Pancreas (tissue), 10 donors: Measurements from ENCODE around the gene POPDC2. TPM values are rescaled to one million over a fixed set of nuclear protein-coding genes. Genes with fewer than 3 reads are reported as not detected.

Experiments
- ATAC-seq, 4 donors: fragments of 200-7000 bp; cut with Tn5 transposase; one replicate each; pipeline versions ENCODE4 v1.8.0 to v1.9.1; 2020; ENCODE audit warnings: mild to moderate bottlenecking in 4 of 4, moderate library complexity in 4 of 4
- DNase-seq, 6 donors: peaks; one replicate each; pipeline ENCODE4 v3.0.0-alpha.2; 2020
- FAIRE-seq: peaks from 2 replicates; lab custom pipeline; 2012; peaks lifted over from hg19 to GRCh38; lab: Jason Lieb, UNC
- H3K27ac ChIP-seq, 4 donors: fragments of 200-600 bp; sonication (generic); 1 replicate in 3 of 4; 2 replicates in 1 of 4; pipeline versions ENCODE4 v1.5.0 to v1.8.0; 2020
- H3K27me3 ChIP-seq, 4 donors: fragments of 200-600 bp; one replicate each; pipeline ENCODE4 v1.8.0; 2021
- H3K36me3 ChIP-seq, 3 donors: fragments of 200-600 bp; sonication (generic) in 1 of 3; one replicate each; pipeline versions ENCODE4 v1.5.0 to v1.8.0; 2020 to 2021
- H3K4me1 ChIP-seq, 3 donors: fragments of 200-600 bp; one replicate each; pipeline ENCODE4 v1.8.0; 2021
- H3K4me3 ChIP-seq, 4 donors: fragments of 200-600 bp; sonication (generic) in 2 of 4; one replicate each; pipeline versions ENCODE4 v1.5.0 to v1.8.0; 2020 to 2021
- H3K9me3 ChIP-seq, 4 donors: fragments of 200-600 bp; one replicate each; pipeline ENCODE4 v1.8.0; 2021
- WGBS, 2 donors: extraction: QIAGEN DNeasy Blood & Tissue Kit; methylation state at CpG; one replicate each; pipeline ENCODE4 v1.1.7; 2013; 5-methylcytosine and 5-hydroxymethylcytosine counted together
- intact Hi-C, 3 donors: fragments of 100-400 bp; cut with DNase I; formaldehyde crosslinking; loops; one replicate each; pipeline versions ENCODE4 v1.11.1 to v1.14.2; 2022
- polyA plus RNA-seq, 2 donors: library from polyadenylated mRNA; stranded (reverse); fragments of 200-250 nt; gene quantifications; one replicate each; pipeline ENCODE4 v1.2.3, GENCODE V29; 2013
- total RNA-seq, 6 donors: library from RNA; stranded (reverse); fragmentation: NEBNext Ultra II Directional in 4 of 6; extraction: Animal tissue kit (Norgen Biotek cat#: 25700) in 4 of 6; gene quantifications; one replicate each; pipeline versions ENCODE4 v1.2.1 to v1.2.4, GENCODE V29; 2021 to 2023
- TF ChIP-seq, protein P1 (sequence below), 4 donors: fragments of 200-600 bp; sonication (generic) in 3 of 4; IDR thresholded peaks; one replicate each; pipeline versions ENCODE4 v1.5.0 to v1.8.0; 2021; ENCODE audit warnings: antibody characterized with exemption in 4 of 4
- donor health status: healthy with polysubstance abuse.
- donor health status: DM: no; HTN: no; CAD: no; lungs with moderate emphysema.
- donor health status: DM: no; HTN: no; CAD: no.
- donor health status: control.
- donor health status: control.
- donor health status: Bipolar disorder and iron deficiency.
- donor health status: DM: yes; HTN: yes; CAD: no.
- donor health status: DM: no; HTN: no; CAD: no.
- donor health status: DM: no; HTN: no; CAD: no.
- donor health status: DM: yes; HTN: yes; CAD: no.

POPDC2 gene
- total and polyA plus RNA-seq, 8 donors = 0.52 to 6.7 (median 1.3) TPM

DNA sequence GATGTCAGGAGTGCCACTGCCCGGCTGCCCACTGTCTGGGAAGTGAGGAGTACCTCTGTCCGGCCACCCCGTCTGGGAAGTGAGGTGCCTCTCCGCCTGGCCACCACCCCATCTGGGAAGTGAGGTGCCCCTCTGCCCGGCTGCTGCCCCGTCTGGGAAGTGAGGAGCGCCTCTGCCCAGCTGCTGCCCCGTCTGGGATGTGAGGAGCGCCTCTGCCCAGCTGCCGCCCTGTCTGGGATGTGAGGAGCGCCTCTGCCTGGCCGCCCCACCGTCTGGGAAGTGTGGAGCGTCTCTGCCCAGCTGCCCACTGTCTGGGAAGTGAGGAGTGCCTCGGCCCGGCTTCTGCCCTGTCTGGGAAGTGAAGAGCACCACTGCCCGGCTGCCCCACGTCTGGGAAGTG, 13.5 kb upstream of the POPDC2 start:
- DNase-seq = peak in 2 of 6 donors; percentile 31 to 61
- ATAC-seq = no peak
- H3K36me3 ChIP-seq = peaks cover 0 to 9% (median 0%) of the 10 kb centered on the region in 3 donors
- no peaks in the 10 kb centered on the region for H3K9me3 ChIP-seq
- 97% methylated on average over 18 of the region's 18 CpGs for WGBS, 2 donors
- intact Hi-C loops = no loop called here
- TF ChIP-seq, protein P1, sequence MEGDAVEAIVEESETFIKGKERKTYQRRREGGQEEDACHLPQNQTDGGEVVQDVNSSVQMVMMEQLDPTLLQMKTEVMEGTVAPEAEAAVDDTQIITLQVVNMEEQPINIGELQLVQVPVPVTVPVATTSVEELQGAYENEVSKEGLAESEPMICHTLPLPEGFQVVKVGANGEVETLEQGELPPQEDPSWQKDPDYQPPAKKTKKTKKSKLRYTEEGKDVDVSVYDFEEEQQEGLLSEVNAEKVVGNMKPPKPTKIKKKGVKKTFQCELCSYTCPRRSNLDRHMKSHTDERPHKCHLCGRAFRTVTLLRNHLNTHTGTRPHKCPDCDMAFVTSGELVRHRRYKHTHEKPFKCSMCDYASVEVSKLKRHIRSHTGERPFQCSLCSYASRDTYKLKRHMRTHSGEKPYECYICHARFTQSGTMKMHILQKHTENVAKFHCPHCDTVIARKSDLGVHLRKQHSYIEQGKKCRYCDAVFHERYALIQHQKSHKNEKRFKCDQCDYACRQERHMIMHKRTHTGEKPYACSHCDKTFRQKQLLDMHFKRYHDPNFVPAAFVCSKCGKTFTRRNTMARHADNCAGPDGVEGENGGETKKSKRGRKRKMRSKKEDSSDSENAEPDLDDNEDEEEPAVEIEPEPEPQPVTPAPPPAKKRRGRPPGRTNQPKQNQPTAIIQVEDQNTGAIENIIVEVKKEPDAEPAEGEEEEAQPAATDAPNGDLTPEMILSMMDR (IDR thresholded peaks at IDR 0.05) = no peak
- no peak for FAIRE-seq
- H3K27ac ChIP-seq = no peak overlapping the region
- peaks cover 5 to 16% (median 13%) of the 10 kb centered on the region in 3 donors for H3K4me1 ChIP-seq
- H3K4me3 ChIP-seq = no peak overlapping the region
- H3K27me3 ChIP-seq = no peaks in the 10 kb centered on the region

DNA sequence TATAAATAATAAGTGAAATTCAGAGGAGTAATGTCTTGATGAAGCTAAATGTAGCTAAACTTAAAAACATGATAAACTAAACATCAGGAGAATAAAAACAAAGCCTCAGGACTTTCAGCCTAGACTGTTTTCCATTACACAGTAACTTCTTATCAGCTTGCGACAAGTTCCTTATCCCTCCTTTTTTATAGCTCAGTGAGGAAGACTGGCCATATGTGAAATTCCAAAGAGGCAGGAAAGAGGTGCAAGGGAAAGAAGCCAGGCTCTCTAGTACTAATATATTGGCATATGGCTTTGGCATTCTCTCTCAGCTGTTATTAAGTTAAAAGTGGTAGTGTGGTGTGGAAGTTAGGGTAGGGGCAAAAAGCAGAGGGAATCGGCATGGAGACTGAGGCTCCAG, 12.4 kb upstream of the POPDC2 start:
- WGBS, 2 donors = 64 to 68% methylated on average over 2 of the region's 2 CpGs
- Histone ChIP-seq H3K4me3 (no peak overlapping the region), H3K27me3 (no peaks in the 10 kb centered on the region), H3K27ac (no peak overlapping the region), H3K4me1 (peaks cover 5 to 13% (median 13%) of the 10 kb centered on the region in 3 donors), H3K36me3 (peaks cover 0 to 16% (median 0%) of the 10 kb centered on the region in 3 donors), H3K9me3 (no peaks in the 10 kb centered on the region)
- DNase-seq (no peak), FAIRE-seq (no peak), ATAC-seq (no peak)
- intact Hi-C loops = no loop called here
- TF ChIP-seq, protein P1 (IDR thresholded peaks at IDR 0.05) = no peak

DNA sequence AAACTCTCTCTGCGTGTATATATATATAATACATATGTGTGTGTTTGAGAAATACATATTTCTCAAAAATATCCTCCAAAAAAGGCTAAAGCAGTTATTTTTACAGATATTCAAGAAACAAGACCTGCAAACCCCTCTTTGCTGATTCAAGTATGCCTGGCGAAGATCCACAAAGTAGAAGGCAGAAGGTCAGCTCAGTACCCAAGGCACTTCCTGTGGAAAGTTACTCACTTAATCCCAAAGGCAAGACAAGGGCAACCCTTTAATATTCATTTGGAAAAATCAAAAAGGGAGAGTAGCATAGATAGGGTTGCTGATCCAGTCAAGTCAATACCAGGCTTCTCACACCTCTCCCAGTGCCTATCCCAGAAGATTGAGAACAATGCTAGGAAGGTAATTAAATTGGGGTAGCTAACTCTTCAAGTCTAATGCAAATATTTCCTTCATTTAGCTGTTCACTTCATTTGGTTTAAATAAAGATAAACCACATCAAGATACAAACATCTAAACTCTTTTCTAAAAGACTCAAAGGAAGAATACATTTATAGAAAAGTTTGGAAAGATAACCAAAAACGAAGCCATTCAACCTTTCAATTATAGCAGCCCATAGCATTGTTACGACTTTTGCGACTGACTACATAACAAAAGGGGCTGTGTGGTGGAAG, 9.6 kb upstream of the POPDC2 start:
- Histone ChIP-seq H3K9me3 (no peaks in the 10 kb centered on the region), H3K36me3 (peaks cover 0 to 16% (median 0%) of the 10 kb centered on the region in 3 donors), H3K4me3 (no peak overlapping the region), H3K27ac (no peak overlapping the region), H3K27me3 (no peaks in the 10 kb centered on the region), H3K4me1 (no peaks in the 10 kb centered on the region)
- TF ChIP-seq, protein P1 (IDR thresholded peaks at IDR 0.05) = no peak
- no peak for DNase-seq
- 93 to 94% methylated on average over 5 of the region's 5 CpGs for WGBS, 2 donors
- no peak for FAIRE-seq
- intact Hi-C loops = no loop called here
- ATAC-seq = no peak

DNA sequence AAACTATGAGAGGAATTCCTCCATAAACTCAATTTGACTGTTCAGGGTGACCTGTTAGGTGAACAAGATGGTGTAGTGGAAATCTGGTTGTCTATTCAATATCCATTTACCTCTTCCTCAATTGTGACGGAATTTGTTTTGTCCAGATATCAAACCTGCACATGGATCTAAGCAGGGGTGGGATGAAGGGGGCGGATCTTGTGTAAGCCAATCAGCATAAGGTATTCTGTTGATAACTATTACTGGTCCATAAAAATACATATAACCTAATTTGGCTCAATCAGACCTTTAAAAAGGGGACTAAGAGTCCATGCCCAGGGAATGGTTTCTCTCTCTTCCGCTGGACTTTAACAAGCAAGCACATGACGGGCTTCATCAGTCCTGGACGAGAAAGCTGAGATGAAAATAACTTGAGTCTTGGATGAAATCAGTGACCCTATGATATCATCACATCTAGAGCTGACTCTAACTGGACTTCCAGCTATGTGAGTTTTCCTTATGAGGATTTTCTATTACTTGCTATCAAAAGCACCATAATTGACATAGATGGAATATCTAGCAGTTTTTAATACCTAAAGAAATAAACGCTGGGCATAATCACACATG, 5.7 kb upstream of the POPDC2 start:
- ATAC-seq = no peak
- WGBS, 2 donors = 86 to 90% methylated on average over 6 of the region's 6 CpGs
- TF ChIP-seq, protein P1 (IDR thresholded peaks at IDR 0.05) = no peak

More for the DNA sequence above, 5.7 kb upstream of the POPDC2 start:
- Histone ChIP-seq H3K27me3 (no peaks in the 10 kb centered on the region), H3K27ac (no peak overlapping the region), H3K4me1 (peaks cover under 1 to 7% (median 3%) of the 10 kb centered on the region in 3 donors), H3K36me3 (peaks cover 0 to 8% (median 0%) of the 10 kb centered on the region in 3 donors), H3K4me3 (no peak overlapping the region), H3K9me3 (no peaks in the 10 kb centered on the region)
- intact Hi-C loops = no loop called here
- FAIRE-seq (no peak), DNase-seq (no peak)
